IMR-90 (cell line): Measurements from ENCODE around the gene CDH13.

Experiments used
- POLR2A ChIP-seq: IDR thresholded peaks from 2 replicates; pipeline ENCODE4 v1.6.1; 2012; ENCODE audit warnings: mild to moderate bottlenecking, low read depth, low read length
- SMC3 ChIP-seq: fragments of 150-350 bp; IDR thresholded peaks from 2 replicates; pipeline ENCODE4 v1.6.1; 2016; ENCODE audit warnings: low read depth, mild to moderate bottlenecking, antibody characterized with exemption, low read length, moderate library complexity
- TF ChIP-seq, protein P1 (sequence below): conservative IDR thresholded peaks from 2 replicates; pipeline ENCODE4 v1.5.1; 2012; ENCODE audit warnings: mild to moderate bottlenecking, low read depth, low read length, improper control_type of control experiment

DNA sequence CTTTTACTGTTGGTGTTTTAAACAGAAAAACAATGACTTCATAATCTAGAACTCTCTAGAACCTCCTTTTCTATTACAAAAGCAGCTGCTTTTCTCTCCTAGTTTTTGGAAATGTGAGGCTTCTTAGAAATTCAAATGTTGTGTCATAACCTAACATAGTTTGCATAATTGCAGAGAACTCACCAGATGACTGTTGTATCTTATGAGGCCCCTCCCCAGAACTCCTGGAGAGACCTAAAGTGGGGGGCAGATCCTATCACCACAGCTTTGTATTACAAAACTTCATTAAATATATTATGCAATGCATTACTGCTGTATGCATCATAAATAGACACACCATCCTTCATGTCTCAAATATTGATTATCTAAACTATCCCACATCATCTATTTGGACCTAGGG, 642.3 kb downstream of the CDH13 start:
- TF ChIP-seq, protein P1, sequence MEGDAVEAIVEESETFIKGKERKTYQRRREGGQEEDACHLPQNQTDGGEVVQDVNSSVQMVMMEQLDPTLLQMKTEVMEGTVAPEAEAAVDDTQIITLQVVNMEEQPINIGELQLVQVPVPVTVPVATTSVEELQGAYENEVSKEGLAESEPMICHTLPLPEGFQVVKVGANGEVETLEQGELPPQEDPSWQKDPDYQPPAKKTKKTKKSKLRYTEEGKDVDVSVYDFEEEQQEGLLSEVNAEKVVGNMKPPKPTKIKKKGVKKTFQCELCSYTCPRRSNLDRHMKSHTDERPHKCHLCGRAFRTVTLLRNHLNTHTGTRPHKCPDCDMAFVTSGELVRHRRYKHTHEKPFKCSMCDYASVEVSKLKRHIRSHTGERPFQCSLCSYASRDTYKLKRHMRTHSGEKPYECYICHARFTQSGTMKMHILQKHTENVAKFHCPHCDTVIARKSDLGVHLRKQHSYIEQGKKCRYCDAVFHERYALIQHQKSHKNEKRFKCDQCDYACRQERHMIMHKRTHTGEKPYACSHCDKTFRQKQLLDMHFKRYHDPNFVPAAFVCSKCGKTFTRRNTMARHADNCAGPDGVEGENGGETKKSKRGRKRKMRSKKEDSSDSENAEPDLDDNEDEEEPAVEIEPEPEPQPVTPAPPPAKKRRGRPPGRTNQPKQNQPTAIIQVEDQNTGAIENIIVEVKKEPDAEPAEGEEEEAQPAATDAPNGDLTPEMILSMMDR, result no peak
- TF ChIP-seq POLR2A (no peak), SMC3 (no peak)
